Mucosa of descending colon (tissue), 3 donors: ENCODE results near the gene CAPRIN1. TPM values are rescaled to one million over a fixed set of nuclear protein-coding genes. Genes with fewer than 3 reads are reported as not detected.
A peak's percentile ranks its signal among the peaks of the same experiment; 100 is the strongest.

Source experiments
- ATAC-seq: fragments of 200-7000 bp; cut with Tn5 transposase; one replicate; pipeline ENCODE4 v1.9.1; 2020; ENCODE audit warnings: mild to moderate bottlenecking, moderate library complexity
- DNase-seq, 3 donors: peaks; one replicate each; pipeline ENCODE4 v3.0.0-alpha.2; 2020
- H3K36me3 ChIP-seq: fragments of 200-600 bp; one replicate; pipeline ENCODE4 v1.8.0; 2021; ENCODE audit warnings: low read depth, mild to moderate bottlenecking
- H3K4me1 ChIP-seq: fragments of 200-600 bp; one replicate; pipeline ENCODE4 v1.8.0; 2021; ENCODE audit warnings: low read depth, mild to moderate bottlenecking
- H3K4me3 ChIP-seq: fragments of 200-600 bp; one replicate; pipeline ENCODE4 v1.8.0; 2021; ENCODE audit warnings: mild to moderate bottlenecking
- H3K9me3 ChIP-seq: fragments of 200-600 bp; one replicate; pipeline ENCODE4 v1.8.0; 2021; ENCODE audit warnings: mild to moderate bottlenecking
- intact Hi-C, 2 donors: fragments of 100-400 bp; cut with DNase I in 1 of 2; cut with micrococcal nuclease in 1 of 2; formaldehyde crosslinking; loops; one replicate each; pipeline versions ENCODE4 v1.11.0 to v1.11.1; 2022; cut with DNase I, micrococcal nuclease
- long read RNA-seq, 2 donors: library from polyadenylated mRNA; unstranded; transcript quantifications; one replicate each; pipeline ENCODE4 v2.0.0, GENCODE V29; 2019 to 2021
- total RNA-seq, 3 donors: library from RNA; stranded (reverse); fragmentation: NEBNext Ultra II Directional in 2 of 3; extraction: Animal tissue kit (Norgen Biotek cat#: 25700) in 2 of 3; gene quantifications; one replicate each; pipeline versions ENCODE4 v1.2.1 to v1.2.4, GENCODE V29; 2021 to 2023
- TF ChIP-seq, protein P1 (sequence below): fragments of 200-600 bp; IDR thresholded peaks from one replicate; pipeline ENCODE4 v1.8.0; 2022; ENCODE audit warnings: antibody characterized with exemption, mild to moderate bottlenecking
- donor health status: DM: no; HTN: no; CAD: no; lungs with moderate emphysema.
- donor health status: DM: no; HTN: no; CAD: no.
- donor health status: DM: no; HTN: yes; CAD: no.

The CAPRIN1 gene, protein sequence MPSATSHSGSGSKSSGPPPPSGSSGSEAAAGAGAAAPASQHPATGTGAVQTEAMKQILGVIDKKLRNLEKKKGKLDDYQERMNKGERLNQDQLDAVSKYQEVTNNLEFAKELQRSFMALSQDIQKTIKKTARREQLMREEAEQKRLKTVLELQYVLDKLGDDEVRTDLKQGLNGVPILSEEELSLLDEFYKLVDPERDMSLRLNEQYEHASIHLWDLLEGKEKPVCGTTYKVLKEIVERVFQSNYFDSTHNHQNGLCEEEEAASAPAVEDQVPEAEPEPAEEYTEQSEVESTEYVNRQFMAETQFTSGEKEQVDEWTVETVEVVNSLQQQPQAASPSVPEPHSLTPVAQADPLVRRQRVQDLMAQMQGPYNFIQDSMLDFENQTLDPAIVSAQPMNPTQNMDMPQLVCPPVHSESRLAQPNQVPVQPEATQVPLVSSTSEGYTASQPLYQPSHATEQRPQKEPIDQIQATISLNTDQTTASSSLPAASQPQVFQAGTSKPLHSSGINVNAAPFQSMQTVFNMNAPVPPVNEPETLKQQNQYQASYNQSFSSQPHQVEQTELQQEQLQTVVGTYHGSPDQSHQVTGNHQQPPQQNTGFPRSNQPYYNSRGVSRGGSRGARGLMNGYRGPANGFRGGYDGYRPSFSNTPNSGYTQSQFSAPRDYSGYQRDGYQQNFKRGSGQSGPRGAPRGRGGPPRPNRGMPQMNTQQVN
- total RNA-seq, result 100 to 1,000 TPM; 157 to 175 (median 172) TPM
- long read RNA-seq, donor 1, full-length matches to known transcripts, result 121 of 144 reads
- long read RNA-seq, donor 1, partial matches to known transcripts, result 17 of 144 reads
- long read RNA-seq, donor 1, other reads (novel, unspliced or antisense), result 6 of 144 reads
- long read RNA-seq, donor 2, full-length matches to known transcripts, result 16 of 30 reads
- long read RNA-seq, donor 2, partial matches to known transcripts, result 11 of 30 reads
- long read RNA-seq, donor 2, other reads (novel, unspliced or antisense), result 3 of 30 reads

DNA sequence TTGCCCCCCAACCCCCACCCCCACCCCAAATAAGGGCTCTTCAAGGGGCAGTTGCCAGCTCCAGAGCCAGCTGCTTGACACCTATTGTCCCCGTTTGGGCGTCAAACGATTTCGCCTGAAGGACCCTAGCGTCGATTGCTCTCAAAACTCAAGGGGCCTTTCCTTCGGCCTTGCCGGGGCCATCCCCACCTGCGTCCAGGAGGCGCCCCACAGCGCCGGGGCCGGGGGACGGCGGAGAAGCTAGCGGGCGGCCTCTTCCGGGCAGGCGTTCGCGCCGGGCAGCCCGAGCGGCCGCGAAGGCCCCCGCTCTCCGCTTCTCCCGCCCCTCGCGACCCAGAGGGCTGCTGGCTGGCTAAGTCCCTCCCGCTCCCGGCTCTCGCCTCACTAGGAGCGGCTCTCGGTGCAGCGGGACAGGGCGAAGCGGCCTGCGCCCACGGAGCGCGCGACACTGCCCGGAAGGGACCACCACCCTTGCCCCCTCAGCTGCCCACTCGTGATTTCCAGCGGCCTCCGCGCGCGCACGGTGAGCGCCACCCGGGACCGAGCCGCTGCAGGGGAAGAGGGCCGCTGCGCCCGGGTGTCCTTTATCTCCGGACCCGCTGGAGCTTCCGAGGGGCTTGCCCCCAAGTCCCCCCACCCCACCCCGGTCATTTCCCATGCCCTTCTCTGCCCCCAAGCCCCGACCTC, at the start of gene CAPRIN1:
CAPRIN1 (plus strand) TSS at position 383 of the 687 bp plus-strand sequence. CDS start 690 bp downstream, outside the sequence.
- TF ChIP-seq, protein P1, sequence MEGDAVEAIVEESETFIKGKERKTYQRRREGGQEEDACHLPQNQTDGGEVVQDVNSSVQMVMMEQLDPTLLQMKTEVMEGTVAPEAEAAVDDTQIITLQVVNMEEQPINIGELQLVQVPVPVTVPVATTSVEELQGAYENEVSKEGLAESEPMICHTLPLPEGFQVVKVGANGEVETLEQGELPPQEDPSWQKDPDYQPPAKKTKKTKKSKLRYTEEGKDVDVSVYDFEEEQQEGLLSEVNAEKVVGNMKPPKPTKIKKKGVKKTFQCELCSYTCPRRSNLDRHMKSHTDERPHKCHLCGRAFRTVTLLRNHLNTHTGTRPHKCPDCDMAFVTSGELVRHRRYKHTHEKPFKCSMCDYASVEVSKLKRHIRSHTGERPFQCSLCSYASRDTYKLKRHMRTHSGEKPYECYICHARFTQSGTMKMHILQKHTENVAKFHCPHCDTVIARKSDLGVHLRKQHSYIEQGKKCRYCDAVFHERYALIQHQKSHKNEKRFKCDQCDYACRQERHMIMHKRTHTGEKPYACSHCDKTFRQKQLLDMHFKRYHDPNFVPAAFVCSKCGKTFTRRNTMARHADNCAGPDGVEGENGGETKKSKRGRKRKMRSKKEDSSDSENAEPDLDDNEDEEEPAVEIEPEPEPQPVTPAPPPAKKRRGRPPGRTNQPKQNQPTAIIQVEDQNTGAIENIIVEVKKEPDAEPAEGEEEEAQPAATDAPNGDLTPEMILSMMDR, result no peak
- Histone ChIP-seq H3K4me3 (peak within 1 kb of the TSS; percentile 91), H3K36me3 (no peaks in the 10 kb centered on the region), H3K4me1 (peaks cover 34% of the 10 kb centered on the region), H3K9me3 (no peaks in the 10 kb centered on the region)
- intact Hi-C loops, result no loop called here
- ATAC-seq (peak; percentile 91), DNase-seq (peak; percentile 87 to 94 (median 92))

DNA sequence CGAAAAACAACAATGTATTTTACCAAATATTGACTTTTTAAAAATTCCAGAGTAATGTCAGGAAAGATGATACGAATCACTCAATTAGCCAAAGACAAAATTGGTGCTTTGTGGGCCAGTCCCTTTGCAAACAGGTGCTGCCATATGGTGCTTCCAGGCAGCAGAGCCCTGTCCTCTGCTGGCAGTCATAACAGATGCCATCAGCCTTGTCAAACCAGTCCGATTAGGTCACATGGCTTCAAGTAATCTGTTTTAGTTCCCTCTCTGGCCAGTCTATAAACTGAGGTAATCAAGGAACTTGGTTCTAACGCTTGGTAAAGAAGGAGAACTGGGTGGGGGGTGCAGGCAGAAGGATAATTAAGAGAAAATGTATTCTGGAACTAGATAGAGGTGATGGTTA, 49.1 kb upstream of the CAPRIN1 start:
- DNase-seq (peak in 2 of 3 donors; percentile 48 to 81), ATAC-seq (peak; percentile 97)
- intact Hi-C loops, result no loop called here
- TF ChIP-seq, protein P1, result no peak
- no peaks in the 10 kb centered on the region for H3K9me3 ChIP-seq
- peaks cover 4% of the 10 kb centered on the region for H3K4me1 ChIP-seq
- no peaks in the 10 kb centered on the region for H3K36me3 ChIP-seq
- no peak overlapping the region for H3K4me3 ChIP-seq

DNA sequence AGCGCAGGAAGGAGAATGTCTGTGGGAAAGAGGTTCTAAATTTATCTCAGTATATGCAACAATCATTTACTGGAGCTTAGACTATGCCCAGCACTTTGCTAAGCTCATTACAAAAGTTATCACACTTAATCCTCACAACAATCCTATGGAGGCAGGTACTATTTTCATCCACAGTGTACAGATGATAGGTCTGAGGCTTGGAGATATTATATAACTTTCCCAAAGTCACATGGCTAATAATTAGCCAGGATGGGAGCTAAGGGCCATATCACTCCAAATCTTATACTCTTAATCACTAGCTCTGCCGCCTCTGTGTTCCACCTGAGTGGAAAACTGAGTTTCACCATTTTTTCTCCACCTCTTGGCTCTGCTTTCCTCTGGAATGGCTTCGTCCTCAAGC, 47.3 kb upstream of the CAPRIN1 start:
- TF ChIP-seq, protein P1, result no peak
- intact Hi-C loops, result no loop called here
- Histone ChIP-seq H3K36me3 (no peaks in the 10 kb centered on the region), H3K9me3 (no peaks in the 10 kb centered on the region), H3K4me1 (no peaks in the 10 kb centered on the region), H3K4me3 (no peak overlapping the region)
- no peak for ATAC-seq
- no peak for DNase-seq

DNA sequence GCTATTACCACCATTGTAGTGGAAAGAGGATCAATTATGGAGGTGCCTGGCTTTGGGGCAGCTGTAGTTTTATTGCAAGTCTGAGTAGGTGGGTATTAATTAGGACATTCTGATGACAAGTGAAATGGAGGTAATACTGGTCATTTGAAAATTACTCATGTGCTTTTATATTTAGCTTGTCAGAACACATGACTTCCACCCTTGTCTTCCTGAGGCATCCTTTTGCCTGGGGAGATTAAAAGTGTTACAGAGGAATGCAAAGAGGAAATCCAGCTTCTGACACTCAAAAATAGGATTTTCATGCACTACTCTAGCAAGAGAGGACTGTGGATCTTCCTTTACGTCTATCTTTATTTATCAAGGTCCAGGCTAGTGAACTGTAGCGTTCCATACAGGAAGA, 44.7 kb upstream of the CAPRIN1 start:
- H3K4me1 ChIP-seq, result no peaks in the 10 kb centered on the region
- no peaks in the 10 kb centered on the region for H3K36me3 ChIP-seq
- ATAC-seq (no peak), DNase-seq (no peak)
- H3K9me3 ChIP-seq, result no peaks in the 10 kb centered on the region
- TF ChIP-seq, protein P1, result no peak
- H3K4me3 ChIP-seq, result no peak overlapping the region
- intact Hi-C loops, result no loop called here

DNA sequence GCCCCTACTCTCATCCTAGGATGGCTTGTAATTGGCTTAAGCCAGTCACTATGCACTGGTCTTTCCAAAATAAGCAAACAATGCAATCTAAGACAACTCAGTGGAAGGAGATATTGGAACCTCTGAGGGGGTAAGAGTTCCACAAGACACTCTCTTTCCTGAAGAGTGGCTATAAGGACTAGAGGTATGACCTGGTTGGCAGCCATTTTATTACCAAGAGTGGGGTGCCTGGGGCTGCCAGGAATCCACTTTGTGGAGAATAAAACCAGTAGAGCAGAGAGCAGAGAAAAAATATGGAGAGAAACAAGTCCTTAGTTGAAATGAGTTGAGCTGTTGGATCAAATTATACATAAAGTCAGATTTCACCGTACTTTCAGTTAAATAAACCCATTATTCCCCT, 38.8 kb upstream of the CAPRIN1 start:
- Histone ChIP-seq H3K4me1 (peaks cover 4% of the 10 kb centered on the region), H3K36me3 (no peaks in the 10 kb centered on the region), H3K9me3 (no peaks in the 10 kb centered on the region), H3K4me3 (no peak overlapping the region)
- TF ChIP-seq, protein P1, result no peak
- intact Hi-C loops, result no loop called here
- ATAC-seq, result no peak
- DNase-seq, result no peak
